Iris pigment epithelial cell (primary cell): ENCODE measurements around the gene ARMC9.
"Not testable (repeated sequence)": the region's sequence is repeated elsewhere in the genome, so short reads cannot be mapped to it uniquely, and the experiment has no call there.

Experiments
- DNase-seq: peaks from one replicate; pipeline ENCODE4 v3.0.0-alpha.2; 2011; ENCODE audit warnings: low read depth

The ARMC9 gene

DNA sequence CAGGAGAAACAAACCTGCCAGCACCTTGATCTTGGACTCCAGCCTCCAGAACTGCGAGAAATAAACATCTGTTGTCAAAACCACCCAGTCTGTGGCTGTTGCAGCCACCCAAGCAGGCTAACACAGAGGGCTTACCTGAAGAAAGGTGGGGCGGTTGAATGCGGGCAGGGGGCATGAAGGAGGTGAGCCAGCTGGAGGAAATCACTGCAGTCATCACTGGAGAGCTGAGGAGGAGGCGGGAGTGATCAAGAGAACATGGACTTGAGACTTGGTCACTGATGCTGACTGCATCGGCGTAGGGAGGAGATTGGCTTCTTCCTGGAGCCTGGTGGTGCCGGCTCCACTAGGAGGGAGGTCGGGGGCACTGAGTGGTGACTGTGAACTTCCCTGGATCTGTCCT is 14.6 kb upstream of the ARMC9 start:
- DNase-seq = no peak

DNA sequence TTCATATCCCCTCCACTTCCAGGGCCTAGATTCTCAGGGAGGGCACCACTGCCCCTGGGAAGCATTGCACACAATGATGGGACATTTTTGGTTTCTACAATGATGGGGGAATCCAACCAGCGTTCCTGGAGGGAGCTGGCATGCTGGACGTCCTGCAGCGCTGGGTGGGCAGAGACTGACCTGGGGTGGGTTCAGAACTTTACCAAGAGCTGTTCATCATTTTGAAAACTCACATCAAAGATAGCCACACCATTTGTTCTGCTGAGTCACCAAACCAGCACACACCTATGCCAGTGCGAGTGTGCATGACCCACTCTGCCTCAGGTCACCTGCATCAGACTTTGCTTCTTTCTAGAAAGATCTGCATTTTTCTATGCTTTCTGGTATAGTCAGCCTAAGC is 14.1 kb upstream of the ARMC9 start:
- no peak for DNase-seq

DNA sequence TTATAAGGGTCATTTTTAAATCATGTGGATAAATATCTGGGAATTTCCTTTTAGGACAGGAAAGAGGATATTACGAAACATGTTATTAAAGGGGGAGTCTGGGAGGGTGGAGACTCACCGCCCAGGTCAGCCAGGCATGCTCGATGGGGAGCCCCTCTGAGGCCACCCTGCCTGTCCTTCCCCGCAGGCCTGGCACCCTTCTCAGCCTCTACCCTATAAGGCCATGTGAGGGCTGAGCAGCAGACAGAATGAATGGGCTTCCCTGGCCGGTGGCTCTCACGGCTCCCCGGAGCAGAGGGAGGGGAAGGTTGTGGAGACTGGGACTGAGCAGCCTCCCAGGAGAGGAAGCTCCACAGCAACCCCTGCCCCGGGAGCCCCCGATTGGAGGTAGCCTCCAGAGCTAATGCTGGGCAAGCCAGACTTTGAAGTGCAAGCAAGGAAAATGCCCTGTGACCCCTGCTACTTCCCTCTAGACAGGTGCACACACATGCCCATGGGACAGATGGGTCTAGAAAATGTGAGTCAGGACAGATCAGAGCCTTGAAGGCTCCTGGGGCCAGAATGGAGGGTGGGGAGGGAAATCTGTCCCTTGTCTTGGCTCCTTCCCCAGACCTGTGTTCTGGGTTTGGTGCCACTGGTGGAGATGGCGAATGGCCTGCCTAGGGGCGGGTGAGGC is 13.2 kb upstream of the ARMC9 start:
- no peak for DNase-seq

DNA sequence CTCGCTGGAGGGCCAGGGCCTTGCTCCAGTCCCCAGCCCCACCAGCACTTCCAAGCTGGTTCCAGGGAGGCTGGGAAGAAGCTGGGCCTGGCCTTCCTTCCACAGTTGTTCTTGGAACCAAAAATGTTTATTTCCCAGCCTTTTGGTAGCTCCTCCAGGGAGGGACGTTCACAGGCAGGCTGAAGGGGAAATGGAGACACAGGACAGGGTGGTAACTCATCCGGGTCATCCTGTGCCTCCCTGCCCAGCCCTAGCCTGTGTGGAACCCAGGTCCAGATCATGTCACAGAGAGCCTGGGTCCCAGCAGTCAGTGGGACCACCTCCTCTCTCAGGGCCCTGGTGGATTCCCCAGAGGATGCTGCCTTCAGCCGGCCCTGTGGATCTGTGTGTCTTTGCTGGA is 12.5 kb upstream of the ARMC9 start:
- DNase-seq = no peak

DNA sequence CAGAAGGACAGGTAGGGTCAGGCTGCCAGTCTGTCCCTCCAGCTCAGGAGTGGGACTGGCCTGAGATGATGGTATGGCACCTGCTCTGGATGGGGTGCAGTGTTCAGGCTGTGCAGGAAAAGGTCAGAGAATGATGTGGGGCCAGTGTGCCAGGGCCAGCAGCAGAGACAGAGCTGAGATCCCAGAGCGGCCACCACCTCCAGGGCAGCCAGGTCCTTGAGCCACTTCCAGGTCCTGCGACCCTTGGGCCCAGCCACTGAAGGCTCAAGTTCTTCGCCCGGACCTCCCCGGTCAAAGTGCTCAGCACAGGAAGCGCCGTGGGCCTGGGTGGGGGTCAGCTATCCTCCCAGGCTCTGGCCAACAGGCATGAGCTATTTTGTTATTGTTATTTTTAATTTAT is 12.1 kb upstream of the ARMC9 start:
- no peak for DNase-seq

DNA sequence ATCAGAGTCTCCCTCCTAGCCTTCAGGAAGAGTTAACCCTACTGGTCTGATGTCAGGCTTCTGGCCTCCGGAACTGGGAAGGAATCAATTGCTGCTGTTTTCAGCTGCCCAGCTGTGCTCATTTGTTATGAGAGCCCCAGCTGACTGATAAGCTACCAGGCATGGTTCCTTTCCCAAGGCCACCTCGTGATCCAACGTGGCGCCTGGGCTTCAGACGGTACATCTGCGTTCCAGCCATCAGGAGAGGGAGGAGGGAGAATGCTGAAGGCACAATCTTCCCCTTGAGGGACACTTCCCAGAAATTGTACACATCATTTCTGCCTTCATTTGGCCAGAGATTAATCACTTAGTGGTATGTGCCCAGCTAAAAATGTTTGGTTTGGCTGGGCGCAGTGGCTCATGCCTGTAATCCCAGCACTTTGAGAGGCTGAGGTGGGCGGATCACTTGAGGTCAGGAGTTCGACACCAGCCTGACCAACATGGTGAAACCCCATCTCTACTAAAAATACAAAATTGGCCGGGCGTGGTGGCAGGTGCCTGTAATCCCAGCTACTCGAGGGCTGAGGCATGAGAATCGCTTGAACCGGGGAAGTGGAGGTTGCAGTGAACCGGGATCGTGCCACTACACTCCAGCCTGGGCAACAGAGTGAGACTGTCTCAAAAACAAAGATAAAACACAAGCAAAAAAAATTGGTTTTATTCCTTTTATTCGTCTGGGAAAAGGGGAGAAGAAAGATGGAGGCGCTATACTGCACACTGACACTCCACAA is 10.5 kb upstream of the ARMC9 start:
- DNase-seq = peak; percentile 48

DNA sequence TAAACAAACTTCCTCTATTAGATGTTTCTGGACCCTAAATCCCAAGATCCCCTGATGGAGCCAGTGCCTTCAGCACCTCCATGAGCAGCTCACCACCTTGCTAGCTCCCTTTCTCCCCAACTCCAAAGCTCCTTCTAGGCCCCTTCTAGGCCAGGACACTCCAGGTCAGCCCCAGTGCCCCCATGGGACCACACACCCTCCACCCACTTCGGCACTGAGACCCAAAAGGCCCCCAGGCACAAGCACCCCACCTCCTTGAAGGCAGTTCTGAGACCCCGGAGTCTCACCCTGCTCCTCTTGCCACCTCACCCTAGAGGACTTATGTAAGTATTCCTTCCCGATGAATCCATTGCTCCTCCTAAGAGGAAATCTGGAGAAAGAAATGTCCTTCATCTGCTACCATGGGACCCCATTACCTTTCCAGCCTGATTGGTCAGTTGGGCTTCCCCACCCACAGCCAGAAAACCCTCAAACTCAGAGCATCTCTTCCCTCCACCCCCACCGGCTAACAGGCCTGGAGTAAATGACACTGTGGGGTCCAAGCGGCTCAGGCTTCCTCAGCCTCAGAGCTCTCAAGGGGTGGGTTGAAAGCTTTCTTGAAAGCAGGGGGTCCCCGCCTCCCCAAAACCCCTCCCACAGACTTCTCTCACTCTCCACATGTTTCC is 9.8 kb upstream of the ARMC9 start:
- no peak for DNase-seq

DNA sequence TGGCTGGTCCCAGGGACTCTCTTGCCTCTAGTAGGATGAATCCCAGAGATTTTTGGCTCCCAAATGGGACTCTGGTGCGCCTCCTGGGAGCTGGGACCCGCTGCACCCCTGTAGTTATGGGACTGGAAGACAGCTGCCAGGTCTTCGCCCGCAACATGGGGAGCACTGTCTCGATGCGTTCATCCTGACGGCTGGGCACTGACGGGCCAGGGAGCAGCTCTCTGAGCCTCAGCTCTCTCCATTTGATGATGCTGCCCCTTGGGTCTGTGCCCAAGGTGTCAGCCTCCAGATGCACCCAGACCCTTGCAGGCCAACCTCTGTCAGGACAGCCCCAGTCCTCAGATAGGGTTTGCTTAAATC is 9.3 kb upstream of the ARMC9 start:
- DNase-seq = no peak

DNA sequence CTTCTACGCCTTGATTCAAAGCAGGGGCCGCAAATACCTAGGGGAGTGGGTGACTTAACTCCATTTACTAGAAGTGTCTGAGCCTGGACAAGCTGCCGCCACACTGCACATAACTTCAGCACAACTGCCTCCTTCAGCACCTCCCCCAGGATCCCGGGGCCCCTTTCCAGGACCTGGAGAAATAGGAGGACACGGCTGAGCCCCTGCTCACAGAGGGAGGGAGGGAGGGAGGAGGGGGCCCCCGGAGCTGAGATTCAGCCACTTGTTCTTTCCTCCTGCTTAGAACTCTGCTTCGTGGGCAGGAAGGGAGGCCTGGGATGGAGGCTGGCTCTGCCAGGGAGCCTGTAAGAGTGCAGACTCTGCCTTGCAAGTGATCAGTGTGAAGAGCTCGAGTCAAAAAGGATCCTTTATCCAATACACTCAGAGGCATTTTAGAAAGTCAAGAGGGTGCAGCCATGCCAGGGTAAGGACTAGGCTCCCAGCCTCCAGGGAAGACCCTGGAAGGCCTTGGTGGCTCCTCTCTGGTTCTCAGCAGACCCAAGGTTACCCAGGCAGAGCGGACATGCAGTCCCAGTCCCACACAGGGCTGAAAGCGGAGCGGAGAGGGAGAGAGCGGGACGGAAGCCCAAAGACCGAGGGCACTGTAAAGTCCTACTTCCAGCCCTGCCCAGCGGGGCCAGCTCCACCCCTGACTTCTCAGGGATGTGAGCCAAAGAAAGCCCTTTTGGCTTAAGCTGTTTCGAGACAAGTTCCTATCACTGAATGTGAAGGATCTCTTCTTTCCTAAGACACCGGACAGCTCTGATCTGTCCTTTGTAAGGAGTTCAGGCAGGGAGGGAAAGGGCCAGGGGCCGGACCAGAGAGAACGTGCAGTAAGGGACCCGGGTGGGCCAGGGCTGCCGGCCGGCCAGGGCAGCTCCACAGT is 8.6 kb upstream of the ARMC9 start:
- no peak for DNase-seq

DNA sequence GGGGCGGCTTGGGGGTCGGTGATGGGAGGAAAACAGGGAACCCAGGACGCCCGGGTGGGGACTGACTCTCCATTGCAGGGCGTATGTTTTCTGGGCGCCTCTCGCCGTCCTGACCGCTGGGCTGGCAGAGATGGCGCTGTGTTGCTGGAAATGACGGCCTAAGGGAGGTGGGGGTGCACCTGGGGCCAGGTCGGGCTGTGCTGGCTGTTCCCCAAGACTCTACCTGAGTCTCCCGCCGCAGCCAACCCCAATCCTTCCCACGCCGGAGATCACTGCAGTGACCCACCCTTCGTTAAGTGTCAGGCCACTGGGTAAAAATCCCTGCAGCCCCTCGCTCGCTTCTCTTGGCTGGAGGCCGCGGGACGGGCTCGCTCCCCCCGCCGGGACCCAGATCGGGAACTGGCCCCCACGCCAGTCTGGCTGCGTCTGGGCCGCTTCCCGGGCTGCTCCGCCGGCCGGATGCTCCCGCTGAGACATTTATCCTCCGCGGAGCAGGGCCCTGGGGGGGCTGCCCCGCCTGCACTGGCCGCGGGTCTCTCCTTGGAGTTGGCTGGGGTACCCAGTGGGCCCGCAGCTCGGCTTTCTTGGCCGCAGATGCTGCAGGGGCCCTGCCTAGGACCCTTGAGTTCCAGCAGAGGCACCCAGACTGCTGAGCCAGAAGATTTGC is 7.8 kb upstream of the ARMC9 start:
- DNase-seq = peak; percentile 49

DNA sequence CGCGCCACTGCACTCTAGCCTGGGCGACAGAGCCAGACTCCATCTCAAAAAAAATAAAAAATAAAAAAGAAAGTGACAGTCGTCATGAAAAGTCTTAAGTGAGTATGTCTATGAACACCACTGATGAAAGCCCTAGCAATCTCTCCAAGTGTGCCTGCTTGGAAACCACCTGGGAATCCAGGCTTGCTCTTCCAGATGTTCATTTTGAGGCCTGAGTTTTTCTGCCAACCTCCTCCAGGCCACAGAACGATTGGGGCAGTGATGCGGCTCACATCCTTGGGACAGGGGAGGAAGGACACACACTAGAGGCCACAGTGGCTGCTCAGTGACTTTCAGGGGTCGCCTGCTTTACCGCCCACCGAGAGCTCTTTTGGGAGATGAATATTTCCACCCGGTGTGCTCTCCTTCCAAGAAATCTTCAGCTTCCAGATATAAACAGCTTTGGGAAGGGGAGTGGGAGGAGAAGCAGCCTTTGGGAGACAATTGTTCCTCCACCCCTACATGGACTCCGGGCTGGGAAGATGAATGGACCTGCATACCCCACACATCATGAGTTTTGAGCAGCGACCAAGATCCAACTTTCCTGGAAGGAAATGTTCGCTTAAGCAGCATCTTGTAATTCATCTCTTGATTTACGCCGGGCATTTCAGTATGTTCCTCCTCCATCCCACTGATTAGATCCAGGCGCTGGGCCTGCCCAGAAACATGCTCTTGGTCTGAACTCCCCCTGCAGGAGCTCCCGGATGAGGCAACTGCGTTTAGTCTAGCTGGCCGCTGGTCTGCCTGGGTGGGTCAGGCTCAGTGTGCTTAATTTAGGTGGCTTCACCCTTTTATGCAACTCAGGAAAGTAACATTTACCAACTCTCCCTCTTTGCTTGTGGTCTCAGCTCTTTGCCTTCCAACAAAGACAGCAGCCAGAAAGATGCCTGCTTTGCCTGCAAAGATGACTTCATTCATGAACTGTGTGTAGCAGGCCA is 6.2 kb upstream of the ARMC9 start:
- peak; percentile 84 for DNase-seq

DNA sequence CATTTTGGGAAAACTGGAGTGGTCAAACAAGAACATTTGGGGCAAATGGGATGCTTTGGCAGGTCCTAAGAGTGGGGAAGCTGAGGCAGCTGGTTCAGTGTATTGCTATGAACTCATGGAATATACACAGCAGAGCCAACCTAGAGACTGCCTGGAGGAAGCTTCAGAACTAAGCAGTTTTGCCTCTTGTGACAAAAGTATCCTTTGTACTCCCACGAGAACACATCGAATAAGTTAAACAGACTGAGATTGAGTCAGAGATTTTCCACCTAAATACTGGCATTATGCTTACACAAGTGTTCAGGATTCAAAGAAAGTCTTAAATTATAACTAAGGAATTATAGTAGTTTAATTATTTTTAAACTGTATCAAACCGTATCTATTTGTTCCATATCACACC is 5.2 kb upstream of the ARMC9 start:
- no peak for DNase-seq

DNA sequence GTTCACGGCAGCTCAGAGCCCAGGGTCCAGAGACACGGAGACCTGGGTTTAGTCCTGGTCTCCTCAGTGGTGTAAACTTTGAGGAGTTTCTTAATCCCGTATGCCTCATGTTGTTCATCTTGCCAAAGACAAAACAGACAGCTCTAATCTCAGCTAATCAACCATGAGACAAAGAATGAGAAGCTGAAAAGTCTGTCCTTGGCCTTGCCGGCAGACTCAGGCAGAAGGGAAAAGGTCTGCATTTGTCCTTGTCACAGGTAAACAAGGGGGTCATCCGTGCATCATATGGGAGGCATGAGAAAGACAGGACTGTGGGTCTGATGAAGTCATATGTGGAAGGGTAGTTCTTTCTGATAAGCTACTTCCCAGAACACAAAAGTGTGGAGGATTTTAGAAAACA is 1.8 kb upstream of the ARMC9 start:
- DNase-seq = no peak

DNA sequence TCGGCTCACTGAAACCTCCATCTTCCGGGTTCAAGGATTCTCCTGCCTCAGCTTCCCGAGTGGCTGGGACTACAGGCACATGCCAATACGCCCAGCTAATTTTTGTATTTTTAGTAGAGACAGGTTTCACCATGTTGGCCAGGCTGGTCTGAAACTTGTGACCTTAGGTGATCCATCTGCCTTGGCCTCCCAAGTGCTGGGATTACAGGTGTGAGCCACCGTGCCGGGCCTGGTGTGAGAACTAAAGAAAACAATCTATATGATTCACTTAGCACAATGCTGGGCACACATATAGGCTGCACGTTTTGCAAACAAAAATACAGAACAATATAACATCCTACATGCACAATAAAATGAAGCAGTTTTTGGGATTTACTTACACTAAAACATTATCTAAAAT is 1.2 kb upstream of the ARMC9 start:
- not testable (repeated sequence) for DNase-seq

DNA sequence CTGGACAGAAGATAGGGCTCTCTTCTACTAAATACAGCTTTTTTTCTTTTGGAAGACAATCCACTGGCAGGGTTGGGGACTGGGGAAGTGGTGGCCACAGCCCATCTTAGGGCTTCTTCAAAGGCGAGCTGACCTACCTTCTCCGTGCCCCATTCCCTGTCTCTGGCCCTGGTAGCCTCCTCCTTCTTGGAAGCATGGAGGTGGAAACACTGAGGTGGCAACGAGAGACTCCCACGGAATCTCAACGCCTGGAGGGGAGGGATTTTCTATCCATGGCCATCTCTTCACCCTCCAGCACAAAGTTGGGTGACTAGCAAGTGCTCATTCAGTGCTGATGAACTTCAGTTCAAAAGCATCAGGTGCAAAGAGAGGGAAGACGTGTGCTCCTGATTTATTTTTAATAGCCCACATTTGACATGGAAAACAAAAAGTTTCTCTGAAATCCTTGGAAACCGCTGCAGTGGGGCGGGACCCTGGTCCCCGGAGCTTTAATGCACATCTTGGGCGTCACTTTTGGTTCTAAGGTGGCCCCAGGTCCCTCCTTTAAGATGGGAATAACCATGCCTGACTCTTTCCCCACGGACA is 633 bp upstream of the ARMC9 start:
- no peak for DNase-seq

DNA sequence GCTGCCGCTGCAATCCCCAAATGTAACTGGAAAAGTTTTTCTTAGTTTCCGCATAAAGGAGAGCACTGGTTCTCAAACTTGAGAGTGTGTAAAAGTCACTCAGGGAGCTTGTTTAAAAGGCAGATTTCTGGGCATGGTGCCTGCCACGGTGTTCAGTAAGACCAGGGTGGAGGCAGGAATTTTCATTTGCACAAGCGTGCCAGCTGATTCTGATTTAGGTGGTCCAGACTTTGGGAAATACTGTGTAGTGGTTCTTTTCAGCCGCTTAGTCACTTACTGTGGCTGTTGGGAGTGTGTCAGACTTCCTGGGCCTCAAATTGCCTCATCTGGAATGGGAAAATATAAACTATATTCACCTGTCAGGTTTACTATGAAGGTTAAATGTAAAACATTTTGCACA is 788 bp downstream of the ARMC9 start:
- peak; percentile 55 for DNase-seq

DNA sequence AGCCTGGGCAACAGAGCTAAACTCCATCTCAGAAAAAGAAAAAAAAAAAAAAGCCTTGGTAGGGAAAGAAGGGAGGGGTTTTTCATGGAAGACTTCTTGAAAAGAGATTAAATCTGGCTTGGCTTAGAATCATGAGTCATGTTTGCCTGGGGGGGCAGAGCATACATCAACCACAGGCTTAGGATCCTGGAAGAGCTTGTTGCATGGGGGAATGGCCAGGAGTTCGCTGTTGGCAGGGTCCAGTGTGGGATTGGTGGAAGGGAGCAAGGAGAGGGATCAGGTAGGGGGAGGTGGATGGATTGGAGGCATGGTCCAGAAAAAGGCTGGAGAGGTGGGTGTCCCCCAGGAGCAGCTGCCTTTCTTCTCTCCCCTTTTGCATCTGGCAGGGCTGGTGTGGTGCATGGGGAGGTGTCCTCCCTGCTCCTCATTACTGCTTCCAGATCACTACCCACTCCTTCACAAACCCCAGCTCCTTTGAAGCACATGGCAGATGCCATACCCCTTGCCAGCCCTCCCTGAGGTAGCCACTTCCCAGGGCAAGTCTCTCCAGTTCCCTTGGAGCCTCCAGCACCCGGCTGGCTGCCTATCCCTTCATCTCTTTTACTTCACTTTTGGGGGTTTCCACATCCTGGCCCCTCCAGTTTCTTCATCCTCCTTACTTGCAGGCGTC is 2.5 kb downstream of the ARMC9 start:
- DNase-seq = peak; percentile 74

DNA sequence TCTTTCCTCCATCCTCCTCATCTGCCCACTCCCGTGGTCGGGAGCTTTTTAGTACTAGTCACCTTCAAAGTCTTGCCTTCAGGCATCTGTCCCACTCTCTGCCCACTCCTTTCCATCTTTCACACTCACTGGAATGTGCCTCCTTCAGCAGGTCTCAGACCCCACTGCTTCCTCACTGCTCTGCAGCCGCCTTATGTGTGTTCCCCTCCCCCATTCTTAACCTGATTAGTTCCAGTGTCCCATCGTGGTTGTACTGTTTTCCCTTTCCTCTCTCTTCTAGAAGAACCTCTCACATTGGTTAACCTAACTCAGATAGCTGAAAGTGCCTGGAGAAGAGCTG is 3.0 kb downstream of the ARMC9 start:
- DNase-seq = no peak

DNA sequence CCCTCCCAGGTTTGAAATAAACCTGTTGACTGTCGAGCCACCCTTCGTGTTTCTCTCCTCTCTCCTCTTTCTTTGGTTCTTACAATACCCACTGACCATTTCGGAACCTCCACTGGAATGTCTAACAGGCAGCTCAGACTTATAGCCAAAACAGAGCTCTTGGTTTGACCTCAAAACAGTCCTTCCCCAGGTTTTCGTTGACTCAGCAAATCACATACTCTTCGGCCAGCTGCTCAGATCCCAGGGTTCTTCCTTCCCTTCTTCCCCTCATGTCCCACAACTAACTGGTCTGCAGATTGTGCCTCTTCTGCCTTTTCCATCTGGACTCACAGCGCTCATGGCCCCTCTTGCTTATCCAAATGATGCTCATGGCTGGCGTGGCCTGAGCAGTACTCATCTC is 4.7 kb downstream of the ARMC9 start:
- DNase-seq = no peak

DNA sequence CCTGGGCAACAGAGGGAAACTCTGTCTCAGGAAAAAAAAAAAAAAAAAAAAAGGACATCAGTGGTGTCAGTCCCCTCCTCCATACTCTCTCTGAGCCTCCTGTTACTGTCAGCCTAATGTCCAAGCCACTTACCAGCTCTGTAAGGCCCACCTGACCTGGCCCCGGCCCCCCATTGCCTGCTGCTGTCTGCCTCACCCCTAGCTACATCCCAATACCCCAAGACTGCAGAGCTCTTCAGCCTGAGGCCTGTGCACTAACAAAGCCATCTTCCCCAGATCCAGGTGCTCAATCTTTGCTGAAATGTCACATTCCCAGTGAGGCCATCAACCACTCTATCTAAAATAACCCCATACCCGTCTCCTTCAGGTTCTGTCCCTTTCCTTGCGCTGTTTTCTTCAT is 5.7 kb downstream of the ARMC9 start:
- DNase-seq = no peak
